Right atrium auricular region (tissue), 2 donors: ENCODE results near the gene SAFB2. TPM values are rescaled to one million over a fixed set of nuclear protein-coding genes. Genes with fewer than 3 reads are reported as not detected.
A peak's percentile ranks its signal among the peaks of the same experiment; 100 is the strongest.
"Not testable (repeated sequence)": the region's sequence is repeated elsewhere in the genome, so short reads cannot be mapped to it uniquely, and the experiment has no call there.

Experiments
- DNase-seq: peaks from one replicate; pipeline ENCODE4 v3.0.0-alpha.2; 2019; ENCODE audit warnings: low spot score
- H3K27ac ChIP-seq, 2 donors: fragments of 200-600 bp; sonication (generic); 1 replicate in 1 of 2; 2 replicates in 1 of 2; pipeline ENCODE4 v1.5.1; 2016 to 2019
- H3K27me3 ChIP-seq, 2 donors: fragments of 200-600 bp; sonication (generic); one replicate each; pipeline versions ENCODE4 v1.5.1 to v1.6.0; 2017 to 2019
- H3K36me3 ChIP-seq: fragments of 200-600 bp; sonication (generic); one replicate; pipeline ENCODE4 v1.5.1; 2016
- H3K4me1 ChIP-seq, 2 donors: fragments of 200-600 bp; sonication (generic); one replicate each; pipeline versions ENCODE4 v1.5.1 to v1.6.0; 2017 to 2019
- H3K4me3 ChIP-seq, 2 donors: fragments of 200-600 bp; sonication (generic); 1 replicate in 1 of 2; 2 replicates in 1 of 2; pipeline ENCODE4 v1.5.1; 2017 to 2019; ENCODE audit warnings: mild to moderate bottlenecking in 1 of 2, moderate library complexity in 1 of 2
- H3K9me3 ChIP-seq, 2 donors: fragments of 200-600 bp; sonication (generic); one replicate each; pipeline ENCODE4 v1.5.1; 2019
- CTCF ChIP-seq, 2 donors: fragments of 200-600 bp; sonication (generic); IDR thresholded peaks; one replicate each; pipeline ENCODE4 v1.5.1; 2019; ENCODE audit warnings: antibody characterized with exemption in 2 of 2
- total RNA-seq, 2 donors: library from RNA; depleted of rRNA; stranded (reverse); fragments of >200 nt; gene quantifications; one replicate each; pipeline ENCODE4 v1.1.0, GENCODE V29; 2016

Gene SAFB2
- total RNA-seq, 2 donors from 2014 or later: 16.1 to 26.6 TPM

- Histone ChIP-seq H3K36me3 (peaks cover 80% of the 10 kb centered on the region), H3K9me3 (no peaks in the 10 kb centered on the region), H3K27me3 (no peaks in the 10 kb centered on the region), H3K27ac (peak overlapping the region in 1 of 2 donors; percentile 20), H3K4me3 (no peak overlapping the region), H3K4me1 (peaks cover 0 to 5% of the 10 kb centered on the region in 2 donors)
- DNase-seq: no peak
- TF ChIP-seq CTCF (IDR thresholded peaks at IDR 0.05): no peak
These were observed 9.4 kb downstream of the SAFB2 start for GRCh38 chr19:5612891-5613865.

- Histone ChIP-seq H3K4me3 (no peak overlapping the region), H3K9me3 (no peaks in the 10 kb centered on the region), H3K27ac (no peak overlapping the region), H3K27me3 (no peaks in the 10 kb centered on the region), H3K4me1 (peaks cover 0 to 9% of the 10 kb centered on the region in 2 donors), H3K36me3 (peaks cover 84% of the 10 kb centered on the region)
- no peak for TF ChIP-seq CTCF (IDR thresholded peaks at IDR 0.05)
- no peak for DNase-seq
These were observed 12.6 kb downstream of the SAFB2 start for GRCh38 chr19:5609881-5610448.

- not testable (repeated sequence) for H3K27me3 ChIP-seq, H3K4me3 ChIP-seq, H3K9me3 ChIP-seq, H3K4me1 ChIP-seq, DNase-seq
- peaks cover 83% of the 10 kb centered on the region for H3K36me3 ChIP-seq
- peak overlapping the region in 1 of 2 donors; percentile 18 for H3K27ac ChIP-seq
These were observed 13.8 kb downstream of the SAFB2 start for GRCh38 chr19:5608766-5609165.

- Histone ChIP-seq H3K27ac (peak overlapping the region in 1 of 2 donors; percentile 18), H3K4me1 (peaks cover 0 to 5% of the 10 kb centered on the region in 2 donors), H3K27me3 (no peaks in the 10 kb centered on the region), H3K9me3 (no peaks in the 10 kb centered on the region), H3K36me3 (peaks cover 83% of the 10 kb centered on the region), H3K4me3 (no peak overlapping the region)
- no peak for TF ChIP-seq CTCF (IDR thresholded peaks at IDR 0.05)
- DNase-seq: no peak
These were observed 14.3 kb downstream of the SAFB2 start for GRCh38 chr19:5608291-5608690.

- Histone ChIP-seq H3K4me1 (peaks cover 0 to 5% of the 10 kb centered on the region in 2 donors), H3K27me3 (no peaks in the 10 kb centered on the region), H3K9me3 (no peaks in the 10 kb centered on the region), H3K27ac (peak overlapping the region in 1 of 2 donors; percentile 20), H3K4me3 (no peak overlapping the region), H3K36me3 (peaks cover 83% of the 10 kb centered on the region)
- TF ChIP-seq CTCF (IDR thresholded peaks at IDR 0.05): no peak
- no peak for DNase-seq
These were observed 15.0 kb downstream of the SAFB2 start for GRCh38 chr19:5607318-5608275.
